Bronchial epithelial cell (primary cell): ENCODE measurements around the gene FITM1. TPM values are rescaled to one million over a fixed set of nuclear protein-coding genes. Genes with fewer than 3 reads are reported as not detected.
"Not testable (repeated sequence)": the region's sequence is repeated elsewhere in the genome, so short reads cannot be mapped to it uniquely, and the experiment has no call there.

Source experiments
- DNase-seq: peaks from one replicate; pipeline ENCODE4 v3.0.0-alpha.2; 2010; ENCODE audit warnings: low read depth
- FAIRE-seq: peaks from 2 replicates; lab custom pipeline; 2011; peaks lifted over from hg19 to GRCh38; lab: Jason Lieb, UNC
- H3K27me3 ChIP-seq: 2 replicates; pipeline ENCODE4 v1.5.1; 2011; ENCODE audit warnings: low read length; ENCODE audit not compliant: control insufficient read depth, insufficient read depth
- H3K36me3 ChIP-seq: 2 replicates; pipeline ENCODE4 v1.5.1; 2011; ENCODE audit warnings: low read length; ENCODE audit not compliant: control insufficient read depth, insufficient read depth
- H3K4me3 ChIP-seq: 2 replicates; pipeline ENCODE4 v1.5.1; 2011; ENCODE audit warnings: mild to moderate bottlenecking, low read depth, low read length, control low read depth
- CTCF ChIP-seq: IDR thresholded peaks from 2 replicates; pipeline ENCODE4 v1.5.1; 2011; ENCODE audit warnings: mild to moderate bottlenecking, moderate library complexity, low read length, control low read depth, inconsistent platforms; ENCODE audit not compliant: insufficient read depth, severe bottlenecking
- total RNA-seq: library from RNA; depleted of rRNA; stranded (reverse); fragments of >200 nt; gene quantifications from 2 replicates; pipeline ENCODE4 v1.2.1, GENCODE V29; 2014

Gene FITM1
- total RNA-seq, 1 donor from 2014 or later, result not detected

GRCh38 chr14:24100982-24101494 lies 29.4 kb upstream of the FITM1 start:
- no peak overlapping the region for H3K4me3 ChIP-seq
- DNase-seq (no peak), FAIRE-seq (no peak)
- no peak for TF ChIP-seq CTCF
- H3K27me3 ChIP-seq, result no peaks in the 10 kb centered on the region
- peaks cover 54% of the 10 kb centered on the region for H3K36me3 ChIP-seq

- FAIRE-seq, result no peak
- DNase-seq, result no peak
- H3K36me3 ChIP-seq, result peaks cover 47% of the 10 kb centered on the region
- no peaks in the 10 kb centered on the region for H3K27me3 ChIP-seq
- TF ChIP-seq CTCF, result no peak
- no peak overlapping the region for H3K4me3 ChIP-seq
These were observed 28.0 kb upstream of the FITM1 start for GRCh38 chr14:24102357-24103048.

DNA sequence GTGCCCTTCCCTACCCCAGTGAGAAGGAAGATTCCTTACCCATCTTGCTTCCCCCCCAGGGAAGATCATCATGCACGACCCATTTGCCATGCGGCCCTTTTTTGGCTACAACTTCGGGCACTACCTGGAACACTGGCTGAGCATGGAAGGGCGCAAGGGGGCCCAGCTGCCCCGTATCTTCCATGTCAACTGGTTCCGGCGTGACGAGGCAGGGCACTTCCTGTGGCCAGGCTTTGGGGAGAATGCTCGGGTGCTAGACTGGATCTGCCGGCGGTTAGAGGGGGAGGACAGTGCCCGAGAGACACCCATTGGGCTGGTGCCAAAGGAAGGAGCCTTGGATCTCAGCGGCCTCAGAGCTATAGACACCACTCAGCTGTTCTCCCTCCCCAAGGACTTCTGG lies 27.0 kb upstream of the FITM1 start:
- TF ChIP-seq CTCF, result no peak
- H3K4me3 ChIP-seq, result no peak overlapping the region
- H3K36me3 ChIP-seq, result peaks cover 41% of the 10 kb centered on the region
- no peak for FAIRE-seq
- H3K27me3 ChIP-seq, result no peaks in the 10 kb centered on the region
- no peak for DNase-seq

DNA sequence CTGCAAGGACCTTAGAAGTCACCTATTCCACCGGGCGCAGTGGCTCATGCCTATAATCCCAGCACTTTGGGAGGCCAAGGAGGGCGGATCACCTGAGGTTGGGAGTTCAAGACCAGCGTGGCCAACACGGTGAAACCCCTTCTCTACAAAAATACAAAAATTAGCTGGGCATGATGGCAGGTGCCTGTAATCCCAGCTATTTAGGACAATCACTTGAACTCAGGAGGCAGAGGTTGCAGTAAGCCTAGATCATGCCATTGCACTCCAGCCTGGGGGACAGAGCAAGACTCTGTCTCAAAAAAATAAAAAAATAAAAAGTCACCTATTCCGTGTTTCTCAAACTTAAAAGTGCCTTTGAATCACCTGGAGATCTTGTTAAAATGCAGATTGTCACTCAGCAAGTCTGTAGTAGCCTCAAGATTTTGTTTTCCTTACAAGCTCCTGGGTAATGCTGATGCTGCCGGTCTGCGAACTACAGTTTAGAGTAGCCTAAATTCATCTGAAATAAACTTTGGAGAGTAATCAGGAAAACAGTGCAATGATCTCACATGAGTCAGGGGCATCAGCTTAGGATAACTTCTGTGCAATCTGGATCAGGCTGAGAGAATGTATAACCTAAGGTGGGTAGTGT lies 24.7 kb upstream of the FITM1 start:
- H3K36me3 ChIP-seq, result peaks cover 21% of the 10 kb centered on the region
- FAIRE-seq, H3K27me3 ChIP-seq, DNase-seq, H3K4me3 ChIP-seq: not testable (repeated sequence)

DNA sequence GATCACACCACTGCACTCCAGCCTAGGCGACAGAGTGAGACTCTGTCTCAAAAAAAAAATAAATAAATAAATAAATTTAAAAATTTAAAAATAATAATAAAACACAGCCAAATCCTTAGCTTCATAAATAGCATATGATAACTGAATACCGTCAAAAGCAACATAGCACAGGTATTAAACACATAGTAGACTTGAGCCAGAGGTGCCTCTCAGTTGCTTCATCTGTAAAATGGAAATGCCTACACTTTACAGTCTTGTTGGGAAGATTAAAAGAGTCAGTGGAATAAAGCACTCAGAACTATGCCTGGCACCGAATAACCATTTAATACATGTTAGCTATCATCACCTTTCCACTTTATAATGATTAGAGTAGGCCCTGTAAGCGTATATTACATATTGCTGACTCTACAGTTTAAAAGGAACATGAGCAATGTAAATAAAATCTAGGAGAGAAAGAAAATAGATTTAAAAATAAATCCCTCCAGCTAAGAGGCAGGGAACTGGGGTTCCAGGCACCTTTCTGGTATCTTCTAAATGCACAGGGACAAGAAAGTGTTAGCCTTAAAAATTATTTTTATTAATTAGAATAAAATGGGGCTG lies 23.7 kb upstream of the FITM1 start:
- Histone ChIP-seq H3K27me3 (no peaks in the 10 kb centered on the region), H3K36me3 (peaks cover 14% of the 10 kb centered on the region), H3K4me3 (no peak overlapping the region)
- TF ChIP-seq CTCF, result no peak
- no peak for DNase-seq
- FAIRE-seq, result no peak

- FAIRE-seq, result no peak
These were observed 22.1 kb upstream of the FITM1 start for GRCh38 chr14:24108336-24108874.

More at GRCh38 chr14:24108336-24108874, 22.1 kb upstream of the FITM1 start:
- no peak overlapping the region for H3K4me3 ChIP-seq
- no peak for TF ChIP-seq CTCF
- peaks cover 4% of the 10 kb centered on the region for H3K36me3 ChIP-seq
- no peak for DNase-seq
- H3K27me3 ChIP-seq, result no peaks in the 10 kb centered on the region
